Motor neuron (in vitro differentiated cells): ENCODE results near the gene SGPL1. TPM values are rescaled to one million over a fixed set of nuclear protein-coding genes. Genes with fewer than 3 reads are reported as not detected.
A peak's percentile ranks its signal among the peaks of the same experiment; 100 is the strongest.

Source experiments
- ATAC-seq, 8 experiments: fragments of 200-7000 bp; cut with Tn5 transposase; replicated peaks in 6 of 8; 2 replicates each; pipeline ENCODE4 v1.8.0; 2021; ENCODE audit warnings: mild to moderate bottlenecking in 8 of 8, moderate library complexity in 8 of 8
- H3K27ac ChIP-seq, 2 donors: fragments of 250-450 bp; sonication (Bioruptor Pico); 2 replicates each; pipeline ENCODE4 v1.9.0; 2021; ENCODE audit warnings: antibody characterized with exemption in 2 of 2, mild to moderate bottlenecking in 2 of 2, moderate library complexity in 1 of 2
- H3K4me1 ChIP-seq, 2 donors: fragments of 250-450 bp; sonication (Bioruptor Pico); replicated peaks in 1 of 2; 2 replicates each; pipeline ENCODE4 v1.6.1; 2021; ENCODE audit warnings: antibody characterized with exemption in 2 of 2, mild to moderate bottlenecking in 2 of 2, moderate library complexity in 1 of 2
- H3K4me3 ChIP-seq, 5 donors: fragments of 250-450 bp; sonication (Bioruptor Pico); 2 replicates each; pipeline ENCODE4 v1.9.0; 2021; ENCODE audit warnings: antibody characterized with exemption in 5 of 5, mild to moderate bottlenecking in 5 of 5, moderate library complexity in 4 of 5
- WGBS, 10 experiments: fragments of 450-650 bp; shearing (Covaris generic); methylation state at CpG; one replicate each; pipeline ENCODE4 v1.0.0; 2022; 5-methylcytosine and 5-hydroxymethylcytosine counted together
- in situ Hi-C, 9 experiments: fragments of 400-800 bp; cut with MboI; loops; one replicate each; pipeline ENCODE4 v1.15.0; 2021; ENCODE audit warnings: low sequenced_read_pairs in 9 of 9, low pct_unique_long_range_greater_than_20kb in 2 of 9; ENCODE audit not compliant: unreplicated experiment in 9 of 9
- total RNA-seq, 8 experiments: library from RNA; unstranded; fragments of 300-600 nt; gene quantifications; 2 replicates each; pipeline versions ENCODE4 v1.2.3 to v1.2.4, GENCODE V29; 2022

Gene SGPL1
- total RNA-seq, 8 experiments from 2014 or later: 16.3 to 54.6 (median 24.6) TPM

DNA sequence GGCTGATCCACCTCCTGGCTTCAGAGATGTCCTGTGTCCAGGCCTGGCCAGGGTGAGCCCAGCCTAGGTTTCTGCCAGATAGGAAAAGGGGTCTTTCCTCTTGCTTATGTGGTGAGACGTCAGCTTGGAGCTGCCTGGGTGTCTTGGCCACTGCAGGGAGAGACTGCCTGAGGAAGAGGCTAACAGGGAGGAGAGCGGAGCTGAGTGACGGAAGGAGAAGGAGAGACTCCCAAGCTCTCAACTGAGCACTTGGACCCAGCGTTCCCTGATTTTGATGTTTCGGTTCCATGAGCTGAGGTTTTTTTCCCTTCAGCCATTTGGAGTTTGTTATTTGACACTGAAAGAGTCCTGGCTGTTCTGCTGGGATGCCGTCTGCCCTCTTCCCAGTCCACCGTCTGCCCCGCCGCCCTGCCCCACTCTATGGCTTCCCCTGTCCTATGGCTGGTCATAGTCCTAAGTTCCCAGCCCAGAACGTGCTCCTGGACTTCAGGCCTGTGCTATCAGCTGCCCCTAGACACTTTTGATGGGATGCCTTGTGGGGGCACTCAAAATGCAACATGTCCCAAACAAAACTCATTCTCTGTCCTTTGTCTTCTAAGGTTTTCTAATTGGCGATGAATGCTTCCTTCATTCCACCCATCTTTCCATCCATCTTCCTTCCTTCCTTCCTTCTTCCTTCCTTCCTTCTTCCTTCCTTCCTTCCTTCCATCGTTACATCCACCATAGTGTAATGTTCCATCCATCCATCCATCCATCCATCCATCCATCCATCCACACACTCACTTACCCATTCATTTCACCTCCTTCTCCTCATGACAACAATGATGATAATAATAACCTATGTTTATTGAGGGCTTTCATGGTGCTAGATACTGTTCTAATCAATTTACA, 92.9 kb downstream of the SGPL1 start:
- Histone ChIP-seq H3K4me3 (no peak overlapping the region), H3K4me1 (peaks cover 10 to 13% of the 10 kb centered on the region in 2 donors), H3K27ac (no peak overlapping the region)
- ATAC-seq: peak in 1 of 8 experiments; percentile 4
- in situ Hi-C loops: loop anchor here (10.0 to 25.0 kb wide), 3 partner anchors 279 to 379 kb away; no protein-coding TSS in a partner anchor
- WGBS, 10 experiments: 58 to 100% (median 83%) methylated on average over 1 to 6 of the region's 12 CpGs; no CpG with 5 or more reads in 1 of the 10 experiments

DNA sequence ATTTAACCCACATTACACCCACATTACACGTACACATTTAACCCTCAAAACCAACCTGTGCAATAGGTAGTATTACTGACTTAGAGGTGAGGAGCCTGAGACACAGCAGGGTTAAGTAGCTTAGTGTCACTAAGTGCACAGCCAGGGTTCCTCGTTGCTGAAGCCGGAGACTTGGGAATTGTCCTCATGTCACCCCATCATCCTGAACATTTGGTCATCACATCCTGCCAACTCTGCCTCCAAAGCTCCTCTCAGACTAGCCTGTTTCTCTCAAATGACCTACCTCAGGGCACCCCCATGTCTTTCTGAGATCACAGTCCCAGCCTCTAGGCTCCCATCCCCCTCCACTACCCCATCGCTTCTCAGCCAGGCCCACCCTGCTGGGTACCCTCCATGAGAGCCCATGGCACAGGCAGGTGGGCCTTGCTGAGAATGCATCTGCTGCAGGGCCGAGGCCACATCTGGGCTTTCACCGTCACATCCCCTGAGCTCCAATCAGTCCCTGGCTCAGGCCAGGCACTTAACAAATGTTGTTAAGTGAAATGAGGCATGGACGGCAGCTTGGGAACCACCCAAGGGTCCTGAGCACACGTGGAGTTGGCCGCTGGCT, 93.7 kb downstream of the SGPL1 start:
- H3K4me3 ChIP-seq: no peak overlapping the region
- no peak overlapping the region for H3K27ac ChIP-seq
- in situ Hi-C loops: loop anchor here (10.0 to 25.0 kb wide), 3 partner anchors 278 to 378 kb away; no protein-coding TSS in a partner anchor
- peaks cover 10 to 13% of the 10 kb centered on the region in 2 donors for H3K4me1 ChIP-seq
- WGBS, 10 experiments: 45 to 100% (median 90%) methylated on average over 1 to 5 of the region's 9 CpGs; no CpG with 5 or more reads in 2 of the 10 experiments
- no peak for ATAC-seq

DNA sequence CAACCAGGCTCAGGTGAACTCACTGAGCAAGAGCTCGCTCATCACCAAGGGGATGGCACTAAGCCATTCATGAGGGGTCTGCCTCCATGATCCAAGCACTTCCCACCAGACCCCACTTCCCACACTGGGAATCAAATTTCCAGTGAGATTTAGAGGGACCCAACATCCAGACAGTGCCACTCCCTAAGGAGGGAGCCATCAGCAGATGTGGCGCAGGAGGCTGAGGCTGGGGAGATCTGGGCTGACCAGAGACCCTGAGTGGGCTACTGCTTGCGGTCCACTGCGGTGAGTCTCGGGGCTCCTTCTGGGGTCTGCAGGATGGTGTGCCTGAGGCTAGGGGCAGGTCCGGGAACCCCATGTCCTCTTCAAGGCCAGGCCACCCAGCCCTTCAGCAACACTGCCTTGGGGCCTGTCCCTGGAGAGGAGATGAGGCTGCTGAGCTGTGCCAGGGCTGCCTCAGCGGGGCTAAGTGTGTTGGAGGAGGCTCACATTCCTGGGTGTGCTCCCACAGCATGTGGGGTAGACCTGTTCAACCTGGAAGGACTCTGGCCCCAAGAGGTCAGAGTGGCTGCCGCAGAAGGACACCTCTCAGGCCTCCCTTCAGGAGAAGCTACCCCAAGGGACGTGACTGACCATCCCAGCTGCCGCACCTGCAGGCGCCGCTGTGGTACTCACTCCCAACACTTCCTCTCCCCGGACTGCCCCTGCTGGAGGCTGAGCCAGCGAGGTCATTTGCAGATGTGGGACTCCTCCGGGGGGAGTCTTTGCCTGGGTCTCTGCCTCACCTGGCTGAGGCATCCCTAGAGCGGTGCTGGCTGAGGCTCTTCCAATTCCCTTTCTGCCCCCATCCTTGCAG, 95.0 kb downstream of the SGPL1 start:
- in situ Hi-C loops: loop anchor here in 4 of 9 experiments (25.0 kb wide), 2 partner anchors 277 to 377 kb away; no protein-coding TSS in a partner anchor
- no peak overlapping the region for H3K27ac ChIP-seq
- peaks cover 10 to 11% of the 10 kb centered on the region in 2 donors for H3K4me1 ChIP-seq
- H3K4me3 ChIP-seq: no peak overlapping the region
- WGBS, 10 experiments: 80 to 100% (median 89%) methylated on average over 1 to 11 of the region's 16 CpGs; no CpG with 5 or more reads in 5 of the 10 experiments
- no peak for ATAC-seq

DNA sequence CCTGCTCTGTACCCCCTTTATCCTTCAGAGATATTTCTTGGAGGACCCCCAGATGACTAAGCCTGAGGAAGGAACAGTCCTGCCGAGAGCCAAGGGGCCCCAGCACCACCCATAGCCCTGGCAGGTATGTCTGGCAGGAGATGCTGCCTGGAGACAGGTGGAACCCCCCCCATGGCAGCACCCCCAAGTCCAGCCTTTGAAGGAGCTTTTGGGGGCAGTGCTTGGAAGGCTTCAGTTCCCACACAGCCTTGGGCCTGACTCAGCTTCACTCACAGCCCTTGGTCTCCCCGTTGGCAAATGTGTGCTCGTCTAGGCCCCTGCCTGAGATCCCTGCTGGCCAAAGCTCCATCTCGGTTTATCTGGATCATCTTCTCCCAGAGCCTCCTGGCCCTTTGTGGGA, 95.6 kb downstream of the SGPL1 start:
- peaks cover 10 to 11% of the 10 kb centered on the region in 2 donors for H3K4me1 ChIP-seq
- ATAC-seq: no peak
- no peak overlapping the region for H3K27ac ChIP-seq
- WGBS, 10 experiments: 40 to 90% (median 63%) methylated on average over 1 to 3 of the region's 4 CpGs; no CpG with 5 or more reads in 3 of the 10 experiments
- in situ Hi-C loops: loop anchor here in 4 of 9 experiments (25.0 kb wide), 2 partner anchors 276 to 376 kb away; no protein-coding TSS in a partner anchor
- no peak overlapping the region for H3K4me3 ChIP-seq

DNA sequence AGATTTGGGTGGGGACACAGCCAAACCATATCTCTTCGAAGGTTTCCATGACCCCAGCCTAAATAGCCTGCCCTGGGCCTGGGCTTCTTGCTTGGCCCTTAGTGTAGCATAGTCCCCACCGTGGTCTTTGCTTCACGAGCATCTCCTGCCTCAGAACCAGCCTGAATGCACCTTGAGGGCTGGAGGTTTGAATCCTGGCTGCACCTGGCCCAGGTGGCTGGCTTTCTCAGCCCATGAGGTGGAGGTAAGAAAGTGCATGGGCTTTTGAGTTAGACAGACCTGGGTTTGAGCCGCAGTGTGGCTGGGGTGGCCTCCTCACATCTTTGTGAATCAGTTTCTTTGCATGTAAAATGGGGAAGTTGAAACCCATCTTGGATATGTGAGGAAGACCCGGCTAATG, 96.8 kb downstream of the SGPL1 start:
- no peak overlapping the region for H3K27ac ChIP-seq
- peaks cover 12 to 14% of the 10 kb centered on the region in 2 donors for H3K4me1 ChIP-seq
- ATAC-seq: no peak
- in situ Hi-C loops: loop anchor here in 4 of 9 experiments (25.0 kb wide), 2 partner anchors 275 to 375 kb away; no protein-coding TSS in a partner anchor
- 29 to 100% (median 79%) methylated on average over 1 to 3 of the region's 5 CpGs; no CpG with 5 or more reads in 1 of the 10 experiments for WGBS, 10 experiments
- H3K4me3 ChIP-seq: no peak overlapping the region

DNA sequence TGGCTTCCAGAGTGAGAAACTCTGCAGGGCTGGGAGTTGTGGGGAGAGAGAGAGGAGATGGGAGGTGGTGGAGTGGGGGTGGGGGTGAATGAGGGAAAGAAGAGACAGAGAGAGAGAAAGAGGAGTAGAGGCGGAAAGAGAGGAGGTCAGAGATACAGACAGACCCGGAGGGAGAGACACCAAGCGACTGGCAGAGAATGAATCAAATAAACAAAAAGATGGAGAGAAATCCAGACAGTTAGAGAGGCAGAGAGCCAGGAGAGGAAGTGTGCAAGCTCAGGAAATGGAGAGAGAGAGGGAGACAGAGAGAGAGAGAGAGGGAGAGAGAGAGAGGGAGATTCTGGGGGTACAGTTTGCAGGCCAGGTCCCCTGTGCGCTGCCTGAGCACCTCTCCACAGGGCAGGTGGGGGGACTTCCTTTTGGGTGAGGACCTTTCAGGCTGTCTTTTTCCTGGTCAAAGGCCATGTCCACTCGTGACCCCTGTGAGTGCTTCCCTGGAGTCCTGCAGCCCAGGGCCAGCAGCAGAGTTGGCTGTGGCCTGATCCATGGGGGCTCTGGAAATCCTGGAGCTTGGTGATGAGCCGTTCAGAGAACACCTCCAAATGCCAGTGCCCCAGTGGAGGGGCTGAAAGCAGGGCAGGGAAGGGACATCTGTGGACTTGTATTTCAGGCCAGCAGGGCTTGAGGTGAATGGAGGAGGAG, 97.6 kb downstream of the SGPL1 start:
- Histone ChIP-seq H3K4me3 (no peak overlapping the region), H3K4me1 (peaks cover 9 to 10% of the 10 kb centered on the region in 2 donors), H3K27ac (no peak overlapping the region)
- in situ Hi-C loops: loop anchor here in 4 of 9 experiments (25.0 kb wide), 2 partner anchors 274 to 374 kb away; no protein-coding TSS in a partner anchor
- WGBS, 10 experiments: 18 to 100% (median 70%) methylated on average over 1 to 5 of the region's 6 CpGs; no CpG with 5 or more reads in 3 of the 10 experiments
- no peak for ATAC-seq

DNA sequence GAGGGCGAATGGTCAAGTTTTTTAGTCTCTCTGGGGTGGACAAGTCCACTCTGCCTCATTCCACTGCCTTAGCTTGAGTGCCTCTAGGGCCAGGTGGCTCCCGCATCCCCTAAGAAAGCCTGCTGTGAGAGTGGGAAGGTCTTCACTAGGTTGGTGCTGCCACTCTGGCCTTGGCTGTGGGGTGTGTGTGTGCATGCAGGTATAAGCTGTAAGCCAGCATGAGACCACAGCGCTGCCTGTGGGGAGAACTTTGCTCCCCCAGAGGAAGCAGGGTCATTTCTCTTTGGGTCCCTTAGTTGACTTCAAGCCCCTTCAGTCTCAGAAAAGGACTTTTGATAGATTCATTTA, 98.1 kb downstream of the SGPL1 start:
- WGBS, 10 experiments: 83 to 100% (median 83%) methylated on average over 1 of the region's 3 CpGs; no CpG with 5 or more reads in 7 of the 10 experiments
- H3K27ac ChIP-seq: no peak overlapping the region

DNA sequence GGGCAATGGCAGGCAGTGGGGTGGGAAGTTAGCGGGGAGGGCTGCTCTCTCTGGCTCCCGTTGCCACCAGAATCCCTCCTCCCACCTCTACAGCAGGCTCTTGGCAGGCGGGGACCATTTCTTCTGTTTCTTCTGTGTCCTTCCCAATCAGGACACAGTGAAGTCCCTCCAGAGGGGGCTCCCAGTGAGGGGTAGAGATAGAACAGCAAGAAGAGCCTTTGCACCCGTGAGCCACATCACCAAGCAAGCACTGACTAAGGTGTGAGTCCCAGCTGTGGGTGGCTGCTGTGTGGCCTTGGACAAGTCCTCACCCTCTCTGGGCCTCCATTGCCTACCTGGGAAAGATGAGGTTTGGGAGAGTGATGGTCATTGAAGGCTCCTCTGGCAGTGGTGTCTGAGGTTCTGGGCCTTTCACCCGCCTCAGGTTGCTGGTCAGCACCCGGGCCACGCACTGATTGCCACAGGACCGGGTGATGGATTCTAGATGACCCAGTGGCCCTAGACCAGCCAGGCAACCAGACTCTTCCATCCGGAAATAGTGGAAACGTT, 98.6 kb downstream of the SGPL1 start:
- H3K27ac ChIP-seq: no peak overlapping the region
- H3K4me1 ChIP-seq: peaks cover 14 to 16% of the 10 kb centered on the region in 2 donors
- ATAC-seq: no peak
- in situ Hi-C loops: loop anchor here in 4 of 9 experiments (25.0 kb wide), 2 partner anchors 273 to 373 kb away; no protein-coding TSS in a partner anchor
- H3K4me3 ChIP-seq: no peak overlapping the region
- WGBS, 10 experiments: 40 to 66% (median 58%) methylated on average over 1 to 6 of the region's 10 CpGs; no CpG with 5 or more reads in 6 of the 10 experiments

More for the DNA sequence above, 98.1 kb downstream of the SGPL1 start:
- no peak for ATAC-seq
- in situ Hi-C loops: loop anchor here in 4 of 9 experiments (25.0 kb wide), 2 partner anchors 273 to 373 kb away; no protein-coding TSS in a partner anchor
- Histone ChIP-seq H3K4me1 (peaks cover 9 to 11% of the 10 kb centered on the region in 2 donors), H3K4me3 (no peak overlapping the region)

DNA sequence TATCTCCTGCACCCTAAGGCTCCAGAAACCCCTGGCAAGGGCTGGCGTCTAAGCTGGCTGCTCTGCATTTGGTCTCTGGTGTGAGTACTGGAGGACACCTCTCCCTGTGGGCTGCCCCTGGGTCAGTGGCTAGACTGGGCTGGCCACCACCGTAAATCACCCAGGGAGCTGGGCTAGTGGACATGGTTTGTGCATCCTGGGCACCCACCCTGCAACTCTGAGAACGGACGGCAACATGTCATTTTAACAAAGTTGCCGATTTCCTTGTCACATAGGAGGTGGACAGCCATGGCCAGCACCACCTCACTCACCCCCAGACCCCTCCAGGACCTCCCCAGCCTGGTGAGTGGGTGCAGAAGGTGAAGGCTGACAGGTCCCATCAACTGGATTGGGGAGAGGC, 99.5 kb downstream of the SGPL1 start:
- ATAC-seq: no peak
- WGBS, 10 experiments: 20 to 90% methylated on average over 3 to 5 of the region's 5 CpGs; no CpG with 5 or more reads in 8 of the 10 experiments
- Histone ChIP-seq H3K27ac (no peak overlapping the region), H3K4me3 (no peak overlapping the region), H3K4me1 (peaks cover 16 to 17% of the 10 kb centered on the region in 2 donors)
- in situ Hi-C loops: loop anchor here in 4 of 9 experiments (25.0 kb wide), 2 partner anchors 272 to 372 kb away; no protein-coding TSS in a partner anchor

DNA sequence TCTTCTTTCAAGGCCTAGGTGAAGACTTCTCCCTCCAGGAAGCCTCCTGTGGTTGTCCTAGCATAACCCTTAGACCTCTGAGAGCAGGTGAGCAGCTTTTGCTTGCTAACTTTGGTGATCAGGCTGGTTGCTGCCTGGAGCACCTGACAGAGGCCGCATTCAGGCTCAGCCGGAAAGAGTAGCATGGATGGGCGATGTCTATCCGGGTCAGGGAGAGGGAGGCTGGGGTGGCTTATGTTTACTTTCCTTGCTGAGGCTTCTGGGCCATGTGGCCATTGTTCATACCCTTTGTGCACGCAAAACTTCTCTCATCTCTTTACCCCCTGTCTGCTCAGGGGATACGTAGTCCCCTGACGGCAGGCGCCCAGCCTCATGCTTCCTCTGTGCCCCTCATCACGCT, 100.1 kb downstream of the SGPL1 start:
- no peak overlapping the region for H3K4me3 ChIP-seq
- in situ Hi-C loops: loop anchor here in 4 of 9 experiments (25.0 kb wide), 2 partner anchors 271 to 371 kb away; no protein-coding TSS in a partner anchor
- no peak for ATAC-seq
- WGBS, 10 experiments: 25 to 90% (median 70%) methylated on average over 1 to 9 of the region's 9 CpGs; no CpG with 5 or more reads in 4 of the 10 experiments
- H3K4me1 ChIP-seq: peaks cover 16 to 17% of the 10 kb centered on the region in 2 donors
- H3K27ac ChIP-seq: no peak overlapping the region

DNA sequence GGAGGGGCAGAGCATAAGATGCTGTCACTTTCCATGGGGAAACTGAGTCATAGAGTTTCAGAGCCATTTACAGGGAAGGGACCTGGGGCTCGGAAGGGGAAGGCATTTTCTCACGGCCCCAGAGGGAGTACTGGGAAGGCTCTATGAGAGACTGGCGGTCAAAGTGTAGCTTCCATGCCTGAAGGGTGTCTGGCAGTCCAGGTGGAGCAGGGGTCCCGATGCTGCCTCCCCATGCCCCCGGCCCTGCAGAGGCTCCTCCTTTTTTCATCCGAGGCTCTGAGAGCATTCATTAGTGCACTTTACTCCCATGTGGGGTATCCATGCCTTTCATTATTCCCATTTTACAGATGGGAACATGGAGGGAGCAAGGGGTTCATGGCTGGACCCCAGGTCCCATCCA, 100.5 kb downstream of the SGPL1 start:
- no peak for ATAC-seq
- Histone ChIP-seq H3K4me1 (peaks cover 16 to 17% of the 10 kb centered on the region in 2 donors), H3K27ac (no peak overlapping the region), H3K4me3 (no peak overlapping the region)
- in situ Hi-C loops: loop anchor here in 4 of 9 experiments (25.0 kb wide), 2 partner anchors 271 to 371 kb away; no protein-coding TSS in a partner anchor
- 40 to 100% (median 80%) methylated on average over 1 to 2 of the region's 6 CpGs; no CpG with 5 or more reads in 5 of the 10 experiments for WGBS, 10 experiments
